Nephron (organoid): Measurements from ENCODE around the gene ABHD15.

Experiments
- H3K27ac Mint-ChIP-seq, 3 experiments: 2 replicates each; pipeline ENCODE4 v1.8.0; 2020; ENCODE audit warnings: mixed read lengths in 3 of 3, mild to moderate bottlenecking in 2 of 3, moderate library complexity in 1 of 3
- H3K27me3 Mint-ChIP-seq: 2 replicates; pipeline ENCODE4 v1.8.0; 2021; ENCODE audit warnings: low read depth, mild to moderate bottlenecking, moderate library complexity, mixed read lengths
- H3K36me3 Mint-ChIP-seq: 2 replicates; pipeline ENCODE4 v1.8.0; 2020; ENCODE audit warnings: low read depth, mixed read lengths
- H3K4me1 Mint-ChIP-seq: 2 replicates; pipeline ENCODE4 v1.8.0; 2020; ENCODE audit warnings: mixed read lengths
- H3K4me3 Mint-ChIP-seq, 3 experiments: 2 replicates each; pipeline ENCODE4 v1.8.0; 2020; ENCODE audit warnings: mild to moderate bottlenecking in 3 of 3, mixed read lengths in 3 of 3, moderate library complexity in 2 of 3
- H3K9me3 Mint-ChIP-seq: 2 replicates; pipeline ENCODE4 v1.8.0; 2020; ENCODE audit warnings: mixed read lengths
- CTCF ChIP-seq, 3 experiments: fragments of 200-600 bp; sonication (generic); IDR thresholded peaks; one replicate each; pipeline ENCODE4 v1.5.0; 2021; ENCODE audit warnings: antibody characterized with exemption in 3 of 3; ENCODE audit not compliant: unreplicated experiment in 3 of 3

The ABHD15 gene

GRCh38 chr17:29568331-29569244, 1.8 kb upstream of the ABHD15 start, which contains the start of gene TP53I13:
Gene TP53I13 (plus strand): TSS chr17:29568701. CDS start chr17:29568759, 58 bp downstream.
- peaks cover 35% of the 10 kb centered on the region for H3K4me1 Mint-ChIP-seq
- peak within 1 kb of the TSS; percentile 79 to 97 (median 94) for H3K27ac Mint-ChIP-seq
- H3K9me3 Mint-ChIP-seq = no peaks in the 10 kb centered on the region
- H3K27me3 Mint-ChIP-seq = peaks cover 48% of the 10 kb centered on the region
- H3K36me3 Mint-ChIP-seq = peaks cover 6% of the 10 kb centered on the region
- no peak for TF ChIP-seq CTCF (IDR thresholded peaks at IDR 0.05; ENCODE audit: unreplicated experiment in 3 of 3)
- H3K4me3 Mint-ChIP-seq = peak within 1 kb of the TSS; percentile 93 to 96 (median 96)

GRCh38 chr17:29567554-29568330, 905 bp upstream of the ABHD15 start:
- H3K27me3 Mint-ChIP-seq = peaks cover 52% of the 10 kb centered on the region
- H3K9me3 Mint-ChIP-seq = no peaks in the 10 kb centered on the region
- peaks cover 6% of the 10 kb centered on the region for H3K36me3 Mint-ChIP-seq
- H3K27ac Mint-ChIP-seq = peak overlapping the region; percentile 79 to 97 (median 94)
- peak overlapping the region; percentile 92 to 96 (median 95) for H3K4me3 Mint-ChIP-seq
- TF ChIP-seq CTCF (IDR thresholded peaks at IDR 0.05; ENCODE audit: unreplicated experiment in 3 of 3) = peak in 2 of 3 experiments; percentile 27 to 28
- peaks cover 29% of the 10 kb centered on the region for H3K4me1 Mint-ChIP-seq

GRCh38 chr17:29567304-29567553, 392 bp upstream of the ABHD15 start:
- Mint-ChIP-seq H3K4me3 (peak overlapping the region; percentile 75 to 96 (median 95)), H3K9me3 (no peaks in the 10 kb centered on the region), H3K27me3 (peaks cover 57% of the 10 kb centered on the region), H3K27ac (peak overlapping the region in 1 of 3 experiments; percentile 38), H3K4me1 (peaks cover 29% of the 10 kb centered on the region), H3K36me3 (peaks cover 6% of the 10 kb centered on the region)
- no peak for TF ChIP-seq CTCF (IDR thresholded peaks at IDR 0.05; ENCODE audit: unreplicated experiment in 3 of 3)

GRCh38 chr17:29565643-29566472, 979 bp downstream of the ABHD15 start:
- Mint-ChIP-seq H3K4me3 (peak overlapping the region; percentile 75 to 78 (median 76)), H3K4me1 (peaks cover 26% of the 10 kb centered on the region), H3K36me3 (peaks cover 3% of the 10 kb centered on the region), H3K9me3 (no peaks in the 10 kb centered on the region), H3K27me3 (peaks cover 64% of the 10 kb centered on the region), H3K27ac (peak overlapping the region in 1 of 3 experiments; percentile 22)
- TF ChIP-seq CTCF (IDR thresholded peaks at IDR 0.05; ENCODE audit: unreplicated experiment in 3 of 3) = peak in 1 of 3 experiments; percentile 20

GRCh38 chr17:29563816-29564215, 3.0 kb downstream of the ABHD15 start:
- peak overlapping the region in 2 of 3 experiments; percentile 10 to 45 for H3K4me3 Mint-ChIP-seq
- no peak for TF ChIP-seq CTCF (IDR thresholded peaks at IDR 0.05; ENCODE audit: unreplicated experiment in 3 of 3)
- no peaks in the 10 kb centered on the region for H3K36me3 Mint-ChIP-seq
- no peaks in the 10 kb centered on the region for H3K9me3 Mint-ChIP-seq
- H3K27ac Mint-ChIP-seq = no peak overlapping the region
- H3K27me3 Mint-ChIP-seq = peaks cover 62% of the 10 kb centered on the region
- peaks cover 23% of the 10 kb centered on the region for H3K4me1 Mint-ChIP-seq
